HG03558 (cell line): Measurements from ENCODE around the gene UBXN11.

Source experiments
- ATAC-seq: cut with Tn5 transposase; IDR thresholded peaks from one replicate; pipeline ENCODE4 v1.9.1; 2021; ENCODE audit warnings: moderate number of reproducible peaks; ENCODE audit not compliant: unreplicated experiment; ENCODE audit errors: extremely low read depth

UBXN11 gene

GRCh38 chr1:26306290-26307229 lies at the start of gene UBXN11:
TSS of gene UBXN11 (minus strand) at chr1:26306636. CDS start at chr1:26302883, 3,753 bp downstream.
- ATAC-seq = peak; percentile 91

- ATAC-seq = no peak
These were observed 49.7 kb upstream of the UBXN11 start for GRCh38 chr1:26356106-26356505.

- no peak for ATAC-seq
These were observed 48.5 kb upstream of the UBXN11 start for GRCh38 chr1:26354972-26355371.

GRCh38 chr1:26353976-26354820 lies 47.8 kb upstream of the UBXN11 start, which contains the start of gene CRYBG2:
TSS of gene CRYBG2 (minus strand) at chr1:26354130. CDS start at chr1:26346657, 7,473 bp downstream.
- ATAC-seq = no peak

GRCh38 chr1:26353210-26353859 lies 46.9 kb upstream of the UBXN11 start:
- no peak for ATAC-seq

- ATAC-seq = no peak
These were observed 45.9 kb upstream of the UBXN11 start for GRCh38 chr1:26352338-26352679.

- no peak for ATAC-seq
These were observed 45.3 kb upstream of the UBXN11 start for GRCh38 chr1:26351590-26352337.

GRCh38 chr1:26350701-26351589 lies 44.5 kb upstream of the UBXN11 start:
- no peak for ATAC-seq

GRCh38 chr1:26350343-26350700 lies 43.9 kb upstream of the UBXN11 start:
- no peak for ATAC-seq

GRCh38 chr1:26349877-26350244 lies 43.4 kb upstream of the UBXN11 start:
- ATAC-seq = no peak

GRCh38 chr1:26349188-26349876 lies 42.9 kb upstream of the UBXN11 start:
- ATAC-seq = no peak

- no peak for ATAC-seq
These were observed 40.0 kb upstream of the UBXN11 start for GRCh38 chr1:26346274-26347033.

GRCh38 chr1:26345718-26346117 lies 39.3 kb upstream of the UBXN11 start:
- no peak for ATAC-seq

- no peak for ATAC-seq
These were observed 37.9 kb upstream of the UBXN11 start for GRCh38 chr1:26344147-26344920.

- no peak for ATAC-seq
These were observed 33.6 kb upstream of the UBXN11 start for GRCh38 chr1:26340047-26340481.

GRCh38 chr1:26338670-26339069 lies 32.2 kb upstream of the UBXN11 start:
- ATAC-seq = no peak

GRCh38 chr1:26337625-26338024 lies 31.2 kb upstream of the UBXN11 start:
- ATAC-seq = no peak
